Measurements from ENCODE around the gene PXMP4. TPM values are rescaled to one million over a fixed set of nuclear protein-coding genes. Genes with fewer than 3 reads are reported as not detected.

Gene PXMP4
- total and polyA plus RNA-seq, 2 of the 4 experiments (the other 2 are of a cell fraction) = 3.6 to 7.1 TPM

DNA sequence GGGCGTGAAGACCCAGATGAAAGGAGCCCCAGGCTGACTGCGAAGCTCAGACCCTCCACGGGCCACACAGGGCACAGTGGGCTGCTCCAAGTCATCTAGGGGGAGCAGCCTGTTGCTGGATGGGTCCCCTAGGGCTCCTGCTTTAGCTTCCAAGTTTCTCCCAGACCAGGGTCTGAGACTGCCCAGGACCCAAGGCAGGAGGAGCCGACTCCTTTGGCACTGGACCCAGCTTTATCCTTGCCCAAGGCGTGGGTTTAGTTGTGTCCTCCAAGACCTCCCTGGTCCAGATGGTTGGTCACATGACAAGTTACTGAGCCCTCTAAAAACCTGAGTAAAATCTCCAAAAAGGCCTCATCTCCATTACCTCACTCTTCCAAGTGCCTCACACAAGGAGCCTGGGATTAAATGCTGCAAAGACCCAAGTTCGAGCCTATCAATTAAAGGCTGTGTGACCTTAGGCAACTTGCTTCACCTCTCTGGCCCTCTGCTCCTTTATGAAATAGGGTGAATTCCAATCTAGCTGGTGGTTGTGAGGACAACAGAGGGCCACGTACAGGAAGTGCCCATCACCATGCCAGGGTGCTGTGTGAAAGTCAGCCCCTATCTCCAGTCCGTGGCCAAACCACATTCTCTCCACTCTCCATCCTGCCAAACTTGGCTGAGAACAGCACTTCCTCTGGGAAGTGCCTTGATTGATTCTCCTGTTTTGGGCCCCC lies 48.4 kb downstream of the PXMP4 start (continued):
- TF ChIP-seq RFX5 (IDR thresholded peaks at IDR 0.05; ENCODE audit: low read depth, low read length) = no peak

- Histone ChIP-seq H3K18ac (ENCODE audit: low read depth, low read length) (no peak overlapping the region), H3K4me1 (ENCODE audit: control insufficient read depth, insufficient read depth, low read length) (peaks cover 35% of the 10 kb centered on the region), H3K9me3 (ENCODE audit: control insufficient read depth, insufficient read depth, low read length) (no peaks in the 10 kb centered on the region), H3K56ac (ENCODE audit: extremely low read depth, insufficient read depth, low read length) (no peak overlapping the region), H2BK20ac (ENCODE audit: low read depth, low read length) (no peak overlapping the region), H3K36me3 (ENCODE audit: control insufficient read depth, insufficient read depth, low read length) (peaks cover 13% of the 10 kb centered on the region), H4K91ac (ENCODE audit: insufficient read depth, low read depth, low read length) (no peak overlapping the region), H3K23ac (ENCODE audit: low read depth, low read length) (no peak overlapping the region), H3K79me1 (ENCODE audit: low read depth in 1 of 2, low read length in 2 of 2) (peaks cover 12 to 64% of the 10 kb centered on the region in 2 experiments; a peak in 3 of 4 replicates), H3K27ac (ENCODE audit: insufficient read depth, low read length) (no peak overlapping the region), H2BK120ac (ENCODE audit: low read depth, low read length) (no peak overlapping the region), H3K9ac (ENCODE audit: low read depth, low read length) (no peak overlapping the region), H2AK9ac (replicated peaks; ENCODE audit: low read depth, low read length, poor library complexity) (no peak overlapping the region), H3K14ac (replicated peaks; ENCODE audit: low read depth, low read length) (no peak overlapping the region), H3K4ac (ENCODE audit: low read depth, low read length) (no peak overlapping the region), H4K5ac (ENCODE audit: low read depth, low read length) (no peak overlapping the region), H2AK5ac (ENCODE audit: low read depth, low read length) (no peak overlapping the region), H3K4me3 (ENCODE audit: insufficient read depth, low read depth, low read length) (no peak overlapping the region), H2BK15ac (ENCODE audit: low read depth, low read length) (no peak overlapping the region), H3K9me1 (ENCODE audit: insufficient read depth, low read length) (peaks cover 20% of the 10 kb centered on the region), H3K27me3 (ENCODE audit: control insufficient read depth, insufficient read depth, low read length) (no peaks in the 10 kb centered on the region), H4K8ac (ENCODE audit: low read depth in 2 of 2, low read length in 2 of 2) (no peak overlapping the region), H2AFZ (replicated peaks; ENCODE audit: low read length, poor library complexity) (peak overlapping the region; percentile 7), H4K20me1 (ENCODE audit: insufficient read depth, low read length) (peaks cover 22% of the 10 kb centered on the region; the same call in 1 of the 2 replicates), H3K4me2 (ENCODE audit: low read depth, low read length) (no peak overlapping the region), H2BK5ac (ENCODE audit: low read depth, low read length, poor library complexity, severe bottlenecking) (no peak overlapping the region)
- in situ Hi-C loops (cut with MboI; ENCODE audit: low sequenced_read_pairs) (no loop called here), intact Hi-C loops (cut with micrococcal nuclease) (no loop called here), dilution Hi-C loops (cut with HindIII; ENCODE audit: low sequenced_read_pairs, unreplicated experiment) (no loop called here)
- WGBS, 2 experiments (ENCODE audit: extremely low coverage in 2 of 2, insufficient read length in 1 of 2) = 100% methylated on average over 1 of the region's 6 CpGs; no CpG with 5 or more reads in 1 of the 2 experiments
- CTCF ChIA-PET = interaction anchor here (0.6 kb wide), 1 partner anchor 297 kb away, joined by 4 read pairs; no protein-coding TSS in a partner anchor
- POLR2A ChIA-PET (ENCODE audit: unreplicated experiment) = no interaction called here
- ATAC-seq (ENCODE audit: low read depth) (no peak), DNase-seq (no peak)
- BruUV-seq (replicated peaks) = no TSS peak
- TF ChIP-seq MAFK (IDR thresholded peaks at IDR 0.05; ENCODE audit: low read depth, low read length) (no peak), CHD1 (IDR thresholded peaks at IDR 0.05; ENCODE audit: low read depth, low read length) (no peak), USF2 (IDR thresholded peaks at IDR 0.05; ENCODE audit: low read depth, low read length) (no peak), CTCF (conservative IDR thresholded peaks at IDR 0.05; ENCODE audit: low read depth, low read length) (no peak), MXI1 (IDR thresholded peaks at IDR 0.05; ENCODE audit: borderline replicate concordance, low read depth, low read length) (no peak), FOS (IDR thresholded peaks at IDR 0.05; ENCODE audit: low read depth, low read length) (no peak), POLR2A (IDR thresholded peaks at IDR 0.05; ENCODE audit: low read depth, low read length) (no peak), ELK1 (IDR thresholded peaks at IDR 0.05; ENCODE audit: borderline replicate concordance, low read depth, low read length) (no peak), MAZ (IDR thresholded peaks at IDR 0.05; ENCODE audit: borderline replicate concordance, low read depth, low read length) (no peak), RFX5 (IDR thresholded peaks at IDR 0.05; ENCODE audit: low read depth, low read length) (no peak), RAD21 (IDR thresholded peaks at IDR 0.05; ENCODE audit: low read length) (no peak)
Observed at GRCh38 chr20:33670715-33671499, 49.2 kb downstream of the PXMP4 start.
